Liver (tissue), 9 donors: Measurements from ENCODE around the gene NYNRIN. TPM values are rescaled to one million over a fixed set of nuclear protein-coding genes. Genes with fewer than 3 reads are reported as not detected.
"Not testable (repeated sequence)": the region's sequence is repeated elsewhere in the genome, so short reads cannot be mapped to it uniquely, and the experiment has no call there.

Experiments used
- DNase-seq: peaks from one replicate; pipeline ENCODE4 v3.0.0-alpha.2; 2017; ENCODE audit warnings: low spot score
- H3K27ac ChIP-seq, 2 donors: one replicate each; pipeline ENCODE4 v1.7.0; 2013; ENCODE audit warnings: inconsistent platforms in 2 of 2, low read length in 2 of 2, control low read depth in 1 of 2, low read depth in 1 of 2, mild to moderate bottlenecking in 1 of 2
- H3K27me3 ChIP-seq, 4 donors: one replicate each; pipeline versions ENCODE4 v1.6.1 to v1.7.0; 2013; ENCODE audit warnings: low read length in 3 of 4, inconsistent platforms in 1 of 4, mild to moderate bottlenecking in 1 of 4, moderate library complexity in 1 of 4; ENCODE audit not compliant: control insufficient read depth in 4 of 4, insufficient read depth in 4 of 4
- H3K36me3 ChIP-seq, 4 donors: one replicate each; pipeline versions ENCODE4 v1.6.1 to v1.7.0; 2013; ENCODE audit warnings: low read length in 3 of 4, mild to moderate bottlenecking in 3 of 4, low read depth in 1 of 4, moderate library complexity in 1 of 4; ENCODE audit not compliant: control insufficient read depth in 4 of 4, insufficient read depth in 3 of 4
- H3K4me1 ChIP-seq, 4 donors: one replicate each; pipeline versions ENCODE4 v1.6.1 to v1.7.0; 2013; ENCODE audit warnings: low read length in 3 of 4, mild to moderate bottlenecking in 3 of 4, moderate library complexity in 1 of 4; ENCODE audit not compliant: control insufficient read depth in 4 of 4, insufficient read depth in 4 of 4
- H3K4me3 ChIP-seq, 3 donors: one replicate each; pipeline versions ENCODE4 v1.6.1 to v1.7.0; 2013; ENCODE audit warnings: low read length in 3 of 3, control low read depth in 1 of 3, low read depth in 1 of 3, mild to moderate bottlenecking in 1 of 3
- H3K9ac ChIP-seq, 2 donors: one replicate each; pipeline ENCODE4 v1.7.0; 2013; ENCODE audit warnings: low read length in 2 of 2, mild to moderate bottlenecking in 2 of 2, moderate library complexity in 2 of 2, control low read depth in 1 of 2, low read depth in 1 of 2
- H3K9me3 ChIP-seq, 4 donors: one replicate each; pipeline versions ENCODE4 v1.6.1 to v1.7.0; 2013; ENCODE audit warnings: low read length in 3 of 4; ENCODE audit not compliant: control insufficient read depth in 4 of 4
- ATF3 ChIP-seq: IDR thresholded peaks from 2 replicates; pipeline ENCODE4 v1.6.1; 2016; ENCODE audit warnings: antibody characterized with exemption
- CTCF ChIP-seq: fragments of 150-350 bp; IDR thresholded peaks from 2 replicates; pipeline ENCODE4 v1.5.1; 2017; ENCODE audit warnings: improper control_type of control experiment, low read depth, low read length; ENCODE audit not compliant: missing input control
- EGR1 ChIP-seq, 2 donors: IDR thresholded peaks; 2 replicates each; pipeline ENCODE4 v1.6.1; 2016 to 2018; ENCODE audit warnings: antibody characterized with exemption in 2 of 2, low read depth in 2 of 2
- FOXA1 ChIP-seq: IDR thresholded peaks from 2 replicates; pipeline ENCODE4 v1.6.1; 2016; ENCODE audit warnings: antibody characterized with exemption
- FOXA2 ChIP-seq: IDR thresholded peaks from 2 replicates; pipeline ENCODE4 v1.6.1; 2016; ENCODE audit warnings: antibody characterized with exemption
- GABPA ChIP-seq, 2 donors: IDR thresholded peaks in 1 of 2; conservative IDR thresholded peaks in 1 of 2; 2 replicates each; pipeline ENCODE4 v1.6.1; 2016; ENCODE audit warnings: antibody characterized with exemption in 2 of 2, mild to moderate bottlenecking in 1 of 2, moderate library complexity in 1 of 2
- HNF4A ChIP-seq, 2 donors: conservative IDR thresholded peaks; 2 replicates each; pipeline ENCODE4 v1.6.1; 2016; ENCODE audit warnings: antibody characterized with exemption in 2 of 2, mild to moderate bottlenecking in 2 of 2
- HNF4G ChIP-seq: IDR thresholded peaks from 2 replicates; pipeline ENCODE4 v1.6.1; 2016; ENCODE audit warnings: antibody characterized with exemption
- JUND ChIP-seq, 2 donors: IDR thresholded peaks; 2 replicates each; pipeline ENCODE4 v1.6.1; 2016; ENCODE audit warnings: antibody characterized with exemption in 2 of 2
- MAX ChIP-seq: IDR thresholded peaks from 2 replicates; pipeline ENCODE4 v1.6.1; 2016; ENCODE audit warnings: antibody characterized with exemption
- NR2F2 ChIP-seq: IDR thresholded peaks from 2 replicates; pipeline ENCODE4 v1.6.1; 2016; ENCODE audit warnings: antibody characterized with exemption
- RAD21 ChIP-seq, 2 donors: IDR thresholded peaks; 2 replicates each; pipeline ENCODE4 v1.6.1; 2016; ENCODE audit warnings: antibody characterized with exemption in 2 of 2, mild to moderate bottlenecking in 2 of 2
- RXRA ChIP-seq, 2 donors: IDR thresholded peaks; 2 replicates each; pipeline ENCODE4 v1.6.1; 2017 to 2018; ENCODE audit warnings: antibody characterized with exemption in 2 of 2, mild to moderate bottlenecking in 1 of 2
- SP1 ChIP-seq: IDR thresholded peaks from 2 replicates; pipeline ENCODE4 v1.6.1; 2018; ENCODE audit warnings: antibody characterized with exemption, mild to moderate bottlenecking
- TAF1 ChIP-seq: conservative IDR thresholded peaks from 2 replicates; pipeline ENCODE4 v1.6.1; 2016; ENCODE audit warnings: antibody characterized with exemption, mild to moderate bottlenecking
- YY1 ChIP-seq: IDR thresholded peaks from 2 replicates; pipeline ENCODE4 v1.6.1; 2016; ENCODE audit warnings: antibody characterized with exemption, mild to moderate bottlenecking
- WGBS: extraction: QIAGEN DNeasy Blood & Tissue Kit; methylation state at CpG from one replicate; pipeline ENCODE4 v1.1.7; 2013; 5-methylcytosine and 5-hydroxymethylcytosine counted together
- polyA plus RNA-seq, 2 donors: library from polyadenylated mRNA; stranded (reverse) in 1 of 2; unstranded in 1 of 2; fragments of 200-250 nt in 1 of 2; fragments of >200 nt in 1 of 2; fragmentation: Nextera tagmentation in 1 of 2; extraction: Ambion mirVana in 1 of 2; gene quantifications; one replicate each; pipeline versions ENCODE4 v1.2.1 to v1.2.3, GENCODE V29; 2013 to 2015
- total RNA-seq, 2 donors: library from RNA; depleted of rRNA; stranded (reverse); fragments of >200 nt; gene quantifications; one replicate each; pipeline ENCODE4 v1.2.3, GENCODE V29; 2014
- TF ChIP-seq, protein P1 (sequence below): IDR thresholded peaks from 2 replicates; pipeline ENCODE4 v1.6.1; 2016; ENCODE audit warnings: antibody characterized with exemption
- TF ChIP-seq, protein P2 (sequence below): IDR thresholded peaks from 2 replicates; pipeline ENCODE4 v1.6.1; 2016; ENCODE audit warnings: antibody characterized with exemption, mild to moderate bottlenecking
- donor health status: healthy.
- donor health status: healthy.
- donor health status: healthy.
- donor health status: healthy.
- donor health status: healthy.

NYNRIN gene
- total and polyA plus RNA-seq, 4 donors, result 0.89 to 11.0 (median 1.8) TPM

- no peaks in the 10 kb centered on the region for H3K9me3 ChIP-seq
- peak overlapping the region; percentile 98 to 100 for H3K27ac ChIP-seq
- H3K27me3 ChIP-seq, result no peaks in the 10 kb centered on the region
- H3K9ac ChIP-seq, result peak overlapping the region; percentile 67 to 76
- DNase-seq, result no peak
- peak overlapping the region; percentile 66 to 85 (median 80) for H3K4me3 ChIP-seq
- no peak for TF ChIP-seq FOXA1
- no peak for TF ChIP-seq NR2F2
- no peak for TF ChIP-seq HNF4A (conservative IDR thresholded peaks at IDR 0.05)
- TF ChIP-seq, protein P1, sequence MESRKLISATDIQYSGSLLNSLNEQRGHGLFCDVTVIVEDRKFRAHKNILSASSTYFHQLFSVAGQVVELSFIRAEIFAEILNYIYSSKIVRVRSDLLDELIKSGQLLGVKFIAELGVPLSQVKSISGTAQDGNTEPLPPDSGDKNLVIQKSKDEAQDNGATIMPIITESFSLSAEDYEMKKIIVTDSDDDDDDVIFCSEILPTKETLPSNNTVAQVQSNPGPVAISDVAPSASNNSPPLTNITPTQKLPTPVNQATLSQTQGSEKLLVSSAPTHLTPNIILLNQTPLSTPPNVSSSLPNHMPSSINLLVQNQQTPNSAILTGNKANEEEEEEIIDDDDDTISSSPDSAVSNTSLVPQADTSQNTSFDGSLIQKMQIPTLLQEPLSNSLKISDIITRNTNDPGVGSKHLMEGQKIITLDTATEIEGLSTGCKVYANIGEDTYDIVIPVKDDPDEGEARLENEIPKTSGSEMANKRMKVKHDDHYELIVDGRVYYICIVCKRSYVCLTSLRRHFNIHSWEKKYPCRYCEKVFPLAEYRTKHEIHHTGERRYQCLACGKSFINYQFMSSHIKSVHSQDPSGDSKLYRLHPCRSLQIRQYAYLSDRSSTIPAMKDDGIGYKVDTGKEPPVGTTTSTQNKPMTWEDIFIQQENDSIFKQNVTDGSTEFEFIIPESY, result no peak
- TF ChIP-seq SP1, result no peak
- TF ChIP-seq CTCF, result no peak
- no peak for TF ChIP-seq TAF1
- no peak for TF ChIP-seq FOXA2
- TF ChIP-seq, protein P2, sequence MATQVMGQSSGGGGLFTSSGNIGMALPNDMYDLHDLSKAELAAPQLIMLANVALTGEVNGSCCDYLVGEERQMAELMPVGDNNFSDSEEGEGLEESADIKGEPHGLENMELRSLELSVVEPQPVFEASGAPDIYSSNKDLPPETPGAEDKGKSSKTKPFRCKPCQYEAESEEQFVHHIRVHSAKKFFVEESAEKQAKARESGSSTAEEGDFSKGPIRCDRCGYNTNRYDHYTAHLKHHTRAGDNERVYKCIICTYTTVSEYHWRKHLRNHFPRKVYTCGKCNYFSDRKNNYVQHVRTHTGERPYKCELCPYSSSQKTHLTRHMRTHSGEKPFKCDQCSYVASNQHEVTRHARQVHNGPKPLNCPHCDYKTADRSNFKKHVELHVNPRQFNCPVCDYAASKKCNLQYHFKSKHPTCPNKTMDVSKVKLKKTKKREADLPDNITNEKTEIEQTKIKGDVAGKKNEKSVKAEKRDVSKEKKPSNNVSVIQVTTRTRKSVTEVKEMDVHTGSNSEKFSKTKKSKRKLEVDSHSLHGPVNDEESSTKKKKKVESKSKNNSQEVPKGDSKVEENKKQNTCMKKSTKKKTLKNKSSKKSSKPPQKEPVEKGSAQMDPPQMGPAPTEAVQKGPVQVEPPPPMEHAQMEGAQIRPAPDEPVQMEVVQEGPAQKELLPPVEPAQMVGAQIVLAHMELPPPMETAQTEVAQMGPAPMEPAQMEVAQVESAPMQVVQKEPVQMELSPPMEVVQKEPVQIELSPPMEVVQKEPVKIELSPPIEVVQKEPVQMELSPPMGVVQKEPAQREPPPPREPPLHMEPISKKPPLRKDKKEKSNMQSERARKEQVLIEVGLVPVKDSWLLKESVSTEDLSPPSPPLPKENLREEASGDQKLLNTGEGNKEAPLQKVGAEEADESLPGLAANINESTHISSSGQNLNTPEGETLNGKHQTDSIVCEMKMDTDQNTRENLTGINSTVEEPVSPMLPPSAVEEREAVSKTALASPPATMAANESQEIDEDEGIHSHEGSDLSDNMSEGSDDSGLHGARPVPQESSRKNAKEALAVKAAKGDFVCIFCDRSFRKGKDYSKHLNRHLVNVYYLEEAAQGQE, result no peak
- TF ChIP-seq RXRA (IDR thresholded peaks at IDR 0.05), result no peak
- TF ChIP-seq GABPA (IDR thresholded peaks at IDR 0.05 in 1 of 2, conservative IDR thresholded peaks at IDR 0.05 in 1 of 2), result no peak
- no peak for TF ChIP-seq MAX
- TF ChIP-seq HNF4G, result no peak
- no peak for TF ChIP-seq JUND (IDR thresholded peaks at IDR 0.05)
- no peak for TF ChIP-seq ATF3
- TF ChIP-seq EGR1 (IDR thresholded peaks at IDR 0.05; ENCODE audit: low read depth in 2 of 2), result no peak
- no peak for TF ChIP-seq YY1
- no peak for TF ChIP-seq RAD21 (IDR thresholded peaks at IDR 0.05)
- peaks cover 4 to 21% (median 19%) of the 10 kb centered on the region in 4 donors for H3K36me3 ChIP-seq
- WGBS, result 5% methylated on average over 7 of the region's 7 CpGs
- peaks cover 5 to 37% (median 19%) of the 10 kb centered on the region in 4 donors for H3K4me1 ChIP-seq
These were observed 44.4 kb downstream of the NYNRIN start for GRCh38 chr14:24443053-24443665.

GRCh38 chr14:24450828-24451227 lies 52.0 kb downstream of the NYNRIN start:
- H3K4me3 ChIP-seq, H3K36me3 ChIP-seq, H3K4me1 ChIP-seq, DNase-seq, H3K27ac ChIP-seq, H3K9me3 ChIP-seq, H3K9ac ChIP-seq, H3K27me3 ChIP-seq: not testable (repeated sequence)
- WGBS, result 86% methylated on average over 2 of the region's 2 CpGs
